A549 (cell line): Measurements from ENCODE around the gene C16orf54.

Experiments
- BHLHE40 ChIP-seq: IDR thresholded peaks from 2 replicates; pipeline ENCODE4 v1.6.1; 2012; ENCODE audit warnings: low read depth, low read length, inconsistent platforms
- CEBPB ChIP-seq, 2 experiments: fragments of >200 bp in 1 of 2; sonication (Bioruptor Twin) in 1 of 2; formaldehyde crosslinking in 1 of 2; IDR thresholded peaks; 2 replicates each; pipeline ENCODE4 v1.6.1; 2012 to 2016
- CHD2 ChIP-seq: fragments of 150-350 bp; IDR thresholded peaks from 2 replicates; pipeline ENCODE4 v1.6.1; 2014; ENCODE audit warnings: low read length; ENCODE audit not compliant: partially characterized antibody
- CHD4 ChIP-seq: fragments of 200-600 bp; sonication (generic); IDR thresholded peaks from 2 replicates; pipeline ENCODE4 v1.6.1; 2016; ENCODE audit warnings: antibody characterized with exemption, mild to moderate bottlenecking, borderline replicate concordance
- EHMT2 ChIP-seq: fragments of 200-600 bp; sonication (generic); IDR thresholded peaks from 2 replicates; pipeline ENCODE4 v1.6.1; 2016; ENCODE audit warnings: antibody characterized with exemption, low read depth, mild to moderate bottlenecking, moderate library complexity
- EP300 ChIP-seq, 2 experiments: fragments of >200 bp; sonication (Bioruptor Twin); formaldehyde crosslinking; IDR thresholded peaks; 2 replicates in 1 of 2; 3 replicates in 1 of 2; pipeline ENCODE4 v1.6.1; 2016 to 2017
- KDM1A ChIP-seq: fragments of 200-600 bp; sonication (generic); IDR thresholded peaks from 2 replicates; pipeline ENCODE4 v1.6.1; 2016; ENCODE audit warnings: low read depth, mild to moderate bottlenecking
- KDM5A ChIP-seq: fragments of 200-600 bp; sonication (generic); IDR thresholded peaks from 2 replicates; pipeline ENCODE4 v1.6.1; 2016; ENCODE audit warnings: antibody characterized with exemption, mild to moderate bottlenecking
- MYC ChIP-seq: IDR thresholded peaks from 2 replicates; pipeline ENCODE4 v1.6.1; 2012; ENCODE audit warnings: mild to moderate bottlenecking, inconsistent platforms, low read length, improper control_type of control experiment, borderline replicate concordance
- POLR2A ChIP-seq: IDR thresholded peaks from 2 replicates; pipeline ENCODE4 v1.6.1; 2012; ENCODE audit warnings: mild to moderate bottlenecking, low read length
- TF ChIP-seq, protein P1 (sequence below): fragments of 450-650 bp; IDR thresholded peaks from 2 replicates; pipeline ENCODE4 v1.6.1; 2014; ENCODE audit warnings: antibody characterized with exemption
- TF ChIP-seq, protein P2 (sequence below): fragments of >200 bp; sonication (Bioruptor Twin); formaldehyde crosslinking; IDR thresholded peaks from 3 replicates; pipeline ENCODE4 v1.5.1; 2016
- TF ChIP-seq, protein P3 (sequence below): IDR thresholded peaks from 2 replicates; pipeline ENCODE4 v1.6.1; 2012
- TF ChIP-seq, protein P4 (sequence below): fragments of 200-600 bp; sonication (generic); IDR thresholded peaks from 2 replicates; pipeline ENCODE4 v1.6.1; 2016; ENCODE audit warnings: antibody characterized with exemption, mild to moderate bottlenecking, moderate library complexity

DNA sequence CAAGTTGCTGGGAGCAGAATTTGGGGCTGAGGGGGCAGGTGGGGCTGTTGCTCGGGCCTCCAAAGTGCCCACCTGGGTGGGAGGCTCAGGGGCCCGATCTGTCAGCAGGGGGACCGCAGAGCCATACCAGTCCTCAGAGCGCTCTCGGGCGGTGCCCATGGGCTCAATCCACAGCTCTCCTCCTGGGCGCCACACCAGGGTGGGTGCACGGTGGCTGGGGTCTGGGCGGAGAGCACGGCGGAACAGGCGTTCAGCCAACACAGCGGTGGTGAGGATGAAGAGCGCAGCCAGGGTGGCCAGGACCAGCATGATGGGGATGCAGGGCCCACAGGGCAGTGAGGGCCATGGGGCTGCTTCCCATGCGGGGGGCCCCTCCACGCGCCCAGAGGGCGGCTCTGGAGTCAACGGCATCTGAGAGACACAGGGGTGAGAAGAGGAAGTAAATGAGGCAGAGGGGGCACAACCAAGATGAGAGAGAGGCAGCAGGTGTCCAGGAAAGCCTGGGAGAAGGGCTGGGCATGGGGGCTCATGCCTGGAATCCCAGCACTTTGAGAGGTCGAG, 1.2 kb downstream of the C16orf54 start:
- TF ChIP-seq, protein P1, sequence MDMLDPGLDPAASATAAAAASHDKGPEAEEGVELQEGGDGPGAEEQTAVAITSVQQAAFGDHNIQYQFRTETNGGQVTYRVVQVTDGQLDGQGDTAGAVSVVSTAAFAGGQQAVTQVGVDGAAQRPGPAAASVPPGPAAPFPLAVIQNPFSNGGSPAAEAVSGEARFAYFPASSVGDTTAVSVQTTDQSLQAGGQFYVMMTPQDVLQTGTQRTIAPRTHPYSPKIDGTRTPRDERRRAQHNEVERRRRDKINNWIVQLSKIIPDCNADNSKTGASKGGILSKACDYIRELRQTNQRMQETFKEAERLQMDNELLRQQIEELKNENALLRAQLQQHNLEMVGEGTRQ = no peak
- TF ChIP-seq, protein P2, sequence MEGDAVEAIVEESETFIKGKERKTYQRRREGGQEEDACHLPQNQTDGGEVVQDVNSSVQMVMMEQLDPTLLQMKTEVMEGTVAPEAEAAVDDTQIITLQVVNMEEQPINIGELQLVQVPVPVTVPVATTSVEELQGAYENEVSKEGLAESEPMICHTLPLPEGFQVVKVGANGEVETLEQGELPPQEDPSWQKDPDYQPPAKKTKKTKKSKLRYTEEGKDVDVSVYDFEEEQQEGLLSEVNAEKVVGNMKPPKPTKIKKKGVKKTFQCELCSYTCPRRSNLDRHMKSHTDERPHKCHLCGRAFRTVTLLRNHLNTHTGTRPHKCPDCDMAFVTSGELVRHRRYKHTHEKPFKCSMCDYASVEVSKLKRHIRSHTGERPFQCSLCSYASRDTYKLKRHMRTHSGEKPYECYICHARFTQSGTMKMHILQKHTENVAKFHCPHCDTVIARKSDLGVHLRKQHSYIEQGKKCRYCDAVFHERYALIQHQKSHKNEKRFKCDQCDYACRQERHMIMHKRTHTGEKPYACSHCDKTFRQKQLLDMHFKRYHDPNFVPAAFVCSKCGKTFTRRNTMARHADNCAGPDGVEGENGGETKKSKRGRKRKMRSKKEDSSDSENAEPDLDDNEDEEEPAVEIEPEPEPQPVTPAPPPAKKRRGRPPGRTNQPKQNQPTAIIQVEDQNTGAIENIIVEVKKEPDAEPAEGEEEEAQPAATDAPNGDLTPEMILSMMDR = no peak
- TF ChIP-seq CEBPB (IDR thresholded peaks at IDR 0.05) (no peak), MYC (no peak), KDM5A (no peak), KDM1A (no peak), POLR2A (no peak), EP300 (IDR thresholded peaks at IDR 0.05) (no peak), EHMT2 (no peak), BHLHE40 (no peak), CHD2 (no peak), CHD4 (no peak)
- TF ChIP-seq, protein P3, sequence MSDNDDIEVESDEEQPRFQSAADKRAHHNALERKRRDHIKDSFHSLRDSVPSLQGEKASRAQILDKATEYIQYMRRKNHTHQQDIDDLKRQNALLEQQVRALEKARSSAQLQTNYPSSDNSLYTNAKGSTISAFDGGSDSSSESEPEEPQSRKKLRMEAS = no peak
- TF ChIP-seq, protein P4, sequence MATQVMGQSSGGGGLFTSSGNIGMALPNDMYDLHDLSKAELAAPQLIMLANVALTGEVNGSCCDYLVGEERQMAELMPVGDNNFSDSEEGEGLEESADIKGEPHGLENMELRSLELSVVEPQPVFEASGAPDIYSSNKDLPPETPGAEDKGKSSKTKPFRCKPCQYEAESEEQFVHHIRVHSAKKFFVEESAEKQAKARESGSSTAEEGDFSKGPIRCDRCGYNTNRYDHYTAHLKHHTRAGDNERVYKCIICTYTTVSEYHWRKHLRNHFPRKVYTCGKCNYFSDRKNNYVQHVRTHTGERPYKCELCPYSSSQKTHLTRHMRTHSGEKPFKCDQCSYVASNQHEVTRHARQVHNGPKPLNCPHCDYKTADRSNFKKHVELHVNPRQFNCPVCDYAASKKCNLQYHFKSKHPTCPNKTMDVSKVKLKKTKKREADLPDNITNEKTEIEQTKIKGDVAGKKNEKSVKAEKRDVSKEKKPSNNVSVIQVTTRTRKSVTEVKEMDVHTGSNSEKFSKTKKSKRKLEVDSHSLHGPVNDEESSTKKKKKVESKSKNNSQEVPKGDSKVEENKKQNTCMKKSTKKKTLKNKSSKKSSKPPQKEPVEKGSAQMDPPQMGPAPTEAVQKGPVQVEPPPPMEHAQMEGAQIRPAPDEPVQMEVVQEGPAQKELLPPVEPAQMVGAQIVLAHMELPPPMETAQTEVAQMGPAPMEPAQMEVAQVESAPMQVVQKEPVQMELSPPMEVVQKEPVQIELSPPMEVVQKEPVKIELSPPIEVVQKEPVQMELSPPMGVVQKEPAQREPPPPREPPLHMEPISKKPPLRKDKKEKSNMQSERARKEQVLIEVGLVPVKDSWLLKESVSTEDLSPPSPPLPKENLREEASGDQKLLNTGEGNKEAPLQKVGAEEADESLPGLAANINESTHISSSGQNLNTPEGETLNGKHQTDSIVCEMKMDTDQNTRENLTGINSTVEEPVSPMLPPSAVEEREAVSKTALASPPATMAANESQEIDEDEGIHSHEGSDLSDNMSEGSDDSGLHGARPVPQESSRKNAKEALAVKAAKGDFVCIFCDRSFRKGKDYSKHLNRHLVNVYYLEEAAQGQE = no peak
